NCI-H345 treated with DMSO at 0.1 percent for 48 hours (cell line): ENCODE results near the gene BHLHE41.

ENCODE experiments used
- DNase-seq: peaks from one replicate; lab custom pipeline; 2025; ENCODE audit not compliant: unreplicated experiment; lab: John Stamatoyannopoulos, UW

BHLHE41 gene

DNA sequence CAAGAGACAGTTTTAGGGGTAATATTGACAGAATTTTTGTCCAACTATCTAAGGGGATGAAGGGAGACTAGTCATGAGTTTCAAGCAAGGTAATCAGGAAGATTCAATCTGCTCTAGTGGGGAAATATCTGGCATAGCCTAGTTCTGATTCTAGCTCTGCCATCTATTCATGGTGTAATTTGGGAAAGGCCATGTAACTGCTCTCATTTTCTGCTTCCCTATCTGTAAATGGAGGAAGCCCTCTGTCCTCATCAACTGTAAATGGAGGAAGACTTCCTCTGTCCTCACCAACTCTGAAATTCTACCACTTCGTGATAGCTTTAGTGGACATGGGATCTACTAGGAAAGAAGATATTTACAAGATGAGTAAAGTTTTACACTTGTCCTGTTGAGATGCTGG is 37.9 kb downstream of the BHLHE41 start:
- DNase-seq = no peak

DNA sequence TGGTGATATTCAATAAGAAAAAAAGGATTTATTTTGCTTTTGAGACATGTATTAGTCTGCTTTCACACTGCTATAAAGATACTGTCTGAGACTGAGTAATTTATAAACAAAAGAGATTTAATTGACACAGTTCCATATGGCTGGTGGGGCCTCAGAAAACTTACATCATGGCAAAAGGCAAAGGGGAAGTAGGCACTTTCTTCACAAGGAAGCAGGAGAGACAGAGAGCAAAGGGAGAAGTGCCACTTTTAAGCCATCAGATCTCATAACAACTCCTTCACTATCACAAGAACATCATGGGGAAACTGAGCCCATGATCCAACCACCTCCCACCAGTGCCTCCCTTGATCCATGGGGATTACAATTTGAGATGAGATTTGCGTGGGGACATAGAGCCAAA is 43.9 kb downstream of the BHLHE41 start:
- no peak for DNase-seq

DNA sequence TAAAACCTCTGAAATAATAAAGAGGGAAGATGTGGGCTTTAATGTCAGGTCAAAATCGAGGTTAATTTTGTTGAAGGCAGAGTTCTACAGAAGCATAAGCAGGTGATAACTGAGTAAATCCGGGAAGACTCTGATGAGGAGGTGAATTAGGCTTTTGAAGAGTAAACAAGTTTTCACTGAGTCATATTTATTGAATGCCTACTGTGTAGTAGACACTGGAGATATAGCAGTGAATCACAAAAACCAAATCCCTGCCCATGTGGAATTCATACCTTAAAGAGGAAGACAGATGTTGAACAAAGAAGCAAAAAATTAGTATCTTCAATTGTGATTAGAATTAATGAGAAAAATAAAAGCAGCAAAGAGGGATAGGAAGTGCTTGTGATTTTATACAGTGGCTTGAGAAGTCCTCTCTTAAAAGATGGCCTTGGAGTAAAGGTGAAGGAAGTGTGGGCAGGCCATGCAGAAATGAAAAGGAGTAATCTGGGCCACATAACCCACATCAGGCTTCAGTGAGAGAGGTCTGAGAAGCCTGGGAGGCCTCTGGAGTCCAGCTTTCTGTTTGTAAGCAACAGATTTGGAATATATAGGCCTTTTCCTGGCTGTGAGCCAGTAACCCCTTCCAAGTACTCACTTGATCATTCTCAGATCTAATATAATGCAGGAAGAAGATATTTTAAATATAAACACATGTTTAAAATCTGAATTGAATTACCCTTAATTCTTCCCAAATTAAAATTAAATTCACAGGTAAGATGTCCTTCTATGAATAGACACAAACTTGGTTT is 46.7 kb downstream of the BHLHE41 start:
- no peak for DNase-seq
